B cell (primary cell): Measurements from ENCODE around the gene CR1L. TPM values are rescaled to one million over a fixed set of nuclear protein-coding genes. Genes with fewer than 3 reads are reported as not detected.
"Not testable (repeated sequence)": the region's sequence is repeated elsewhere in the genome, so short reads cannot be mapped to it uniquely, and the experiment has no call there.

ENCODE experiments used
- ATAC-seq: fragments of 200-7000 bp; cut with Tn5 transposase; one replicate; pipeline ENCODE4 v1.10.0; 2021; ENCODE audit warnings: low read depth, mild to moderate bottlenecking, moderate number of reproducible peaks, moderate library complexity
- CTCF ChIA-PET: fragments of 350-600 bp; sonication (Branson Sonifier 250); formaldehyde crosslinking; loops from one replicate; lab custom pipeline; 2021; ENCODE audit warnings: antibody characterized with exemption, inconsistent platforms; lab: Charles Lee
- POLR2A ChIA-PET: fragments of 350-600 bp; sonication (Branson Sonifier 250); formaldehyde crosslinking; loops from one replicate; lab custom pipeline; 2021; ENCODE audit warnings: antibody characterized with exemption; lab: Charles Lee
- DNase-seq: peaks from one replicate; pipeline ENCODE4 v3.0.0; 2013
- H2AFZ ChIP-seq: 2 replicates; pipeline ENCODE4 v1.6.1; 2012; ENCODE audit warnings: mild to moderate bottlenecking, low read depth, low read length; ENCODE audit not compliant: insufficient read depth, poor library complexity, severe bottlenecking
- H3K27ac ChIP-seq, 2 donors: 1 replicate in 1 of 2; 2 replicates in 1 of 2; pipeline ENCODE4 v1.5.1; 2012 to 2013; ENCODE audit warnings: low read length in 2 of 2, mild to moderate bottlenecking in 2 of 2, moderate library complexity in 1 of 2
- H3K27me3 ChIP-seq, 4 experiments: fragments of 200-600 bp in 1 of 4; sonication (generic) in 1 of 4; replicated peaks in 1 of 4; 1 replicate in 2 of 4; 2 replicates in 2 of 4; pipeline versions ENCODE4 v1.6.1 to v1.7.0; 2013 to 2016; ENCODE audit warnings: low read length in 3 of 4, mild to moderate bottlenecking in 2 of 4, mixed read lengths in 1 of 4, moderate library complexity in 1 of 4; ENCODE audit not compliant: insufficient read depth in 4 of 4, control insufficient read depth in 3 of 4; ENCODE audit errors: control extremely low read depth in 1 of 4
- H3K36me3 ChIP-seq, 2 experiments: replicated peaks in 1 of 2; 1 replicate in 1 of 2; 2 replicates in 1 of 2; pipeline versions ENCODE4 v1.6.1 to v1.7.1; 2013; ENCODE audit warnings: low read length in 1 of 2; ENCODE audit not compliant: insufficient read depth in 2 of 2, control insufficient read depth in 1 of 2; ENCODE audit errors: control extremely low read depth in 1 of 2, extremely low read depth in 1 of 2
- H3K4me1 ChIP-seq, 2 donors: fragments of 200-600 bp in 1 of 2; sonication (generic) in 1 of 2; 1 replicate in 1 of 2; 2 replicates in 1 of 2; pipeline versions ENCODE4 v1.5.1 to v1.6.1; 2013 to 2017; ENCODE audit warnings: low read length in 2 of 2; ENCODE audit not compliant: control insufficient read depth in 2 of 2, insufficient read depth in 2 of 2
- H3K4me2 ChIP-seq: replicated peaks from 2 replicates; pipeline ENCODE3; 2012; ENCODE audit warnings: mild to moderate bottlenecking, low read depth, low read length; ENCODE audit not compliant: poor library complexity, severe bottlenecking
- H3K4me3 ChIP-seq, 5 experiments: fragments of 200-600 bp in 1 of 5; sonication (generic) in 1 of 5; 1 replicate in 3 of 5; 2 replicates in 2 of 5; pipeline versions ENCODE4 v1.5.1 to v1.7.0; 2011 to 2016; ENCODE audit warnings: low read length in 4 of 5, mild to moderate bottlenecking in 4 of 5, low read depth in 2 of 5, control low read depth in 1 of 5, moderate library complexity in 1 of 5; ENCODE audit not compliant: insufficient read depth in 1 of 5; ENCODE audit errors: control extremely low read depth in 1 of 5, extremely low read depth in 1 of 5
- H3K79me2 ChIP-seq: fragments of 200-600 bp; sonication (generic); one replicate; pipeline ENCODE4 v1.6.0; 2016; ENCODE audit warnings: low read length; ENCODE audit not compliant: control insufficient read depth, insufficient read depth
- H3K9ac ChIP-seq: fragments of 200-600 bp; sonication (generic); 2 replicates; pipeline ENCODE4 v1.6.1; 2017; ENCODE audit warnings: mild to moderate bottlenecking, low read length, moderate library complexity
- H3K9me3 ChIP-seq, 3 donors: one replicate each; pipeline versions ENCODE4 v1.6.1 to v1.7.1; 2013; ENCODE audit warnings: low read length in 2 of 3; ENCODE audit not compliant: control insufficient read depth in 2 of 3, insufficient read depth in 1 of 3; ENCODE audit errors: control extremely low read depth in 1 of 3
- H4K20me1 ChIP-seq: 2 replicates; pipeline ENCODE4 v1.6.0; 2012; ENCODE audit warnings: mild to moderate bottlenecking, low read length; ENCODE audit not compliant: insufficient read depth, control insufficient read depth, poor library complexity, severe bottlenecking
- H3K27ac Mint-ChIP-seq: one replicate; pipeline ENCODE4 v1.8.0; 2021; ENCODE audit warnings: mixed read lengths
- H3K27me3 Mint-ChIP-seq: one replicate; pipeline ENCODE4 v1.8.0; 2021; ENCODE audit warnings: mixed read lengths
- H3K4me1 Mint-ChIP-seq: one replicate; pipeline ENCODE4 v1.8.0; 2021; ENCODE audit warnings: mixed read lengths
- H3K4me3 Mint-ChIP-seq: one replicate; pipeline ENCODE4 v1.8.0; 2021; ENCODE audit warnings: mixed read lengths
- H3K9me3 Mint-ChIP-seq: one replicate; pipeline ENCODE4 v1.8.0; 2022; ENCODE audit warnings: mixed read lengths; ENCODE audit not compliant: insufficient read depth
- WGBS: methylation state at CpG from one replicate; pipeline ENCODE4 v1.1.5; 2013; ENCODE audit warnings: missing lambda C conversion rate; ENCODE audit not compliant: insufficient coverage; 5-methylcytosine and 5-hydroxymethylcytosine counted together
- intact Hi-C: fragments of 100-400 bp; cut with micrococcal nuclease; formaldehyde crosslinking; loops from one replicate; pipeline ENCODE4 v1.10.0; 2022
- polyA plus RNA-seq: library from polyadenylated mRNA; depleted of rRNA; stranded (reverse); fragments of >200 nt; gene quantifications from 2 replicates; pipeline ENCODE4 v1.2.3, GENCODE V29; 2012
- total RNA-seq, 2 donors: library from RNA; stranded (reverse); fragments of 120-200 nt in 1 of 2; gene quantifications; 1 replicate in 1 of 2; 2 replicates in 1 of 2; pipeline versions ENCODE4 v1.2.3 to v1.2.4, GENCODE V29; 2013 to 2022

The CR1L gene
- total and polyA plus RNA-seq, 2 donors (not counting 1 experiment from before 2014, with no cell fraction given): 0.07 to 0.59 TPM

GRCh38 chr1:207635569-207636186 is 9.3 kb upstream of the CR1L start:
- H3K9me3 ChIP-seq, H3K27ac Mint-ChIP-seq, H3K27ac ChIP-seq, POLR2A ChIA-PET, H3K9me3 Mint-ChIP-seq, H3K79me2 ChIP-seq, H3K27me3 Mint-ChIP-seq, H3K4me2 ChIP-seq, H3K4me1 ChIP-seq, H3K4me3 Mint-ChIP-seq, CTCF ChIA-PET, H3K4me1 Mint-ChIP-seq, intact Hi-C loops, H2AFZ ChIP-seq, H3K9ac ChIP-seq, ATAC-seq, H4K20me1 ChIP-seq, DNase-seq, H3K27me3 ChIP-seq, H3K4me3 ChIP-seq: not testable (repeated sequence)
- no CpG with 5 or more reads among the region's 7 CpGs for WGBS
- peaks cover 4 to 24% of the 10 kb centered on the region in 2 experiments for H3K36me3 ChIP-seq

GRCh38 chr1:207638487-207639145 is 6.3 kb upstream of the CR1L start:
- H3K9me3 Mint-ChIP-seq, DNase-seq, intact Hi-C loops, H3K27me3 Mint-ChIP-seq, H3K27ac ChIP-seq, H4K20me1 ChIP-seq, H3K4me2 ChIP-seq, CTCF ChIA-PET, H3K4me3 ChIP-seq, H3K4me3 Mint-ChIP-seq, H3K9ac ChIP-seq, H2AFZ ChIP-seq, H3K36me3 ChIP-seq, H3K27me3 ChIP-seq, H3K4me1 ChIP-seq, H3K9me3 ChIP-seq, POLR2A ChIA-PET, ATAC-seq, H3K79me2 ChIP-seq, H3K4me1 Mint-ChIP-seq, H3K27ac Mint-ChIP-seq: not testable (repeated sequence)
- WGBS: 100% methylated on average over 6 of the region's 9 CpGs

GRCh38 chr1:207639362-207639761 is 5.6 kb upstream of the CR1L start:
- ATAC-seq, H3K4me1 ChIP-seq, H3K27me3 ChIP-seq, H3K9ac ChIP-seq, H3K4me3 Mint-ChIP-seq, H3K4me1 Mint-ChIP-seq, POLR2A ChIA-PET, H3K4me3 ChIP-seq, H2AFZ ChIP-seq, H3K9me3 Mint-ChIP-seq, DNase-seq, H3K79me2 ChIP-seq, H3K27me3 Mint-ChIP-seq, H3K4me2 ChIP-seq, CTCF ChIA-PET, intact Hi-C loops, H3K27ac ChIP-seq, H3K9me3 ChIP-seq, H4K20me1 ChIP-seq, H3K36me3 ChIP-seq: not testable (repeated sequence)
- WGBS: 92% methylated on average over 2 of the region's 5 CpGs
- H3K27ac Mint-ChIP-seq: peak overlapping the region; percentile 4
